Measurements from ENCODE around the gene ARHGAP24. TPM values are rescaled to one million over a fixed set of nuclear protein-coding genes. Genes with fewer than 3 reads are reported as not detected.

The ARHGAP24 gene
- total RNA-seq, 1 donor from 2014 or later = 10.9 TPM

GRCh38 chr4:86032476-86033022 lies 557.6 kb downstream of the ARHGAP24 start:
- H3K36me3 Mint-ChIP-seq = no peaks in the 10 kb centered on the region
- no peaks in the 10 kb centered on the region for H3K9me3 Mint-ChIP-seq
- no peak overlapping the region for H3K27ac Mint-ChIP-seq
- no peak for DNase-seq (ENCODE audit: extremely low spot score, unreplicated experiment)
- TF ChIP-seq, protein P1, sequence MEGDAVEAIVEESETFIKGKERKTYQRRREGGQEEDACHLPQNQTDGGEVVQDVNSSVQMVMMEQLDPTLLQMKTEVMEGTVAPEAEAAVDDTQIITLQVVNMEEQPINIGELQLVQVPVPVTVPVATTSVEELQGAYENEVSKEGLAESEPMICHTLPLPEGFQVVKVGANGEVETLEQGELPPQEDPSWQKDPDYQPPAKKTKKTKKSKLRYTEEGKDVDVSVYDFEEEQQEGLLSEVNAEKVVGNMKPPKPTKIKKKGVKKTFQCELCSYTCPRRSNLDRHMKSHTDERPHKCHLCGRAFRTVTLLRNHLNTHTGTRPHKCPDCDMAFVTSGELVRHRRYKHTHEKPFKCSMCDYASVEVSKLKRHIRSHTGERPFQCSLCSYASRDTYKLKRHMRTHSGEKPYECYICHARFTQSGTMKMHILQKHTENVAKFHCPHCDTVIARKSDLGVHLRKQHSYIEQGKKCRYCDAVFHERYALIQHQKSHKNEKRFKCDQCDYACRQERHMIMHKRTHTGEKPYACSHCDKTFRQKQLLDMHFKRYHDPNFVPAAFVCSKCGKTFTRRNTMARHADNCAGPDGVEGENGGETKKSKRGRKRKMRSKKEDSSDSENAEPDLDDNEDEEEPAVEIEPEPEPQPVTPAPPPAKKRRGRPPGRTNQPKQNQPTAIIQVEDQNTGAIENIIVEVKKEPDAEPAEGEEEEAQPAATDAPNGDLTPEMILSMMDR (conservative IDR thresholded peaks at IDR 0.05) = no peak
- no peaks in the 10 kb centered on the region for H3K27me3 Mint-ChIP-seq
- no peak overlapping the region for H3K4me3 Mint-ChIP-seq
- H3K4me1 Mint-ChIP-seq (ENCODE audit: unreplicated experiment) = peaks cover 14% of the 10 kb centered on the region

- Mint-ChIP-seq H3K9me3 (no peaks in the 10 kb centered on the region), H3K4me3 (no peak overlapping the region), H3K27me3 (no peaks in the 10 kb centered on the region), H3K36me3 (no peaks in the 10 kb centered on the region), H3K4me1 (ENCODE audit: unreplicated experiment) (peaks cover 14% of the 10 kb centered on the region), H3K27ac (no peak overlapping the region)
- no peak for DNase-seq (ENCODE audit: extremely low spot score, unreplicated experiment)
- TF ChIP-seq, protein P1 (conservative IDR thresholded peaks at IDR 0.05) = no peak
Measured at GRCh38 chr4:86033171-86033570, 558.2 kb downstream of the ARHGAP24 start.

GRCh38 chr4:86034616-86035015 lies 559.7 kb downstream of the ARHGAP24 start:
- Mint-ChIP-seq H3K4me3 (no peak overlapping the region), H3K27ac (no peak overlapping the region), H3K27me3 (no peaks in the 10 kb centered on the region), H3K36me3 (no peaks in the 10 kb centered on the region), H3K9me3 (no peaks in the 10 kb centered on the region), H3K4me1 (ENCODE audit: unreplicated experiment) (peaks cover 14% of the 10 kb centered on the region)
- TF ChIP-seq, protein P1 (conservative IDR thresholded peaks at IDR 0.05) = no peak
- no peak for DNase-seq (ENCODE audit: extremely low spot score, unreplicated experiment)

DNA sequence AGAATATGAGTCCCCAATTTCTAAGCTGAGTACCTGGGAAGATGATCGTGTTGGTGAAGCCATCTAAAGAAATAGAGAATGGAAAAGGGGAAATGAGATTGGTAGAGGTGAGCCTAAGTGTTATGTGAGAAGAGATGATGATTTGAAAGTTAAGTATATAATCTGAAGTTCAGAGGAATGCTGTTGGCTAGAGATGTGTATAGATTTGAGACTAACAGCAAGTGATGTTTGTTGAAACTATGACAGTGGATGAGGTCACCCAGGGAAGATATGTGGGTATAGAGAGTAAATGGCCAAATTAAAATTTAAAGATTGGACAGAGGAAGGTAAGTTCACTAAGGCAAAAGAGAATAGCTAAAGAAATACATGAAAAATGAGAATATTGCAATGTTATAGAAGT lies 560.7 kb downstream of the ARHGAP24 start:
- TF ChIP-seq, protein P1 (conservative IDR thresholded peaks at IDR 0.05) = no peak
- H3K36me3 Mint-ChIP-seq = no peaks in the 10 kb centered on the region
- peaks cover 14% of the 10 kb centered on the region for H3K4me1 Mint-ChIP-seq (ENCODE audit: unreplicated experiment)
- no peak overlapping the region for H3K27ac Mint-ChIP-seq
- no peak for DNase-seq (ENCODE audit: extremely low spot score, unreplicated experiment)
- H3K27me3 Mint-ChIP-seq = no peaks in the 10 kb centered on the region
- H3K9me3 Mint-ChIP-seq = no peaks in the 10 kb centered on the region
- no peak overlapping the region for H3K4me3 Mint-ChIP-seq

DNA sequence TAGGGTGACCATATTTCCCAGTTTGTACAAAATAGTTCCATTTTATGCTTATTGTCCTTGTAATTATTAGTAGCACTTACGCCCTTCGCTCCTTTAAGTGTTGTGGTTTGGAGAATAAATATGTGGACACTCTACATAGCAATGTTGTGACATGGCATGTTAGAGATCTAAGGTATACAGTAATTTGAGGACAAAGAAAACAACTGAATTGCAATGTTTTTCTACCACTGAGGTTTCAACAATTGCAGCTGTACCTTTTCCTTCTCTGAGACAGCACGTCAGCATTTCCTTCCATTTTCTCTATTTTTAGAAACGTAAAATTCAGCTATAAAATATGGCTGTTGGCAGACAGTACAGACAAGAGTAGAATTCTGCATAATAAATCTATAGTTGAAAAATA lies 561.8 kb downstream of the ARHGAP24 start:
- Mint-ChIP-seq H3K9me3 (no peaks in the 10 kb centered on the region), H3K36me3 (no peaks in the 10 kb centered on the region), H3K27ac (no peak overlapping the region), H3K27me3 (no peaks in the 10 kb centered on the region), H3K4me3 (no peak overlapping the region), H3K4me1 (ENCODE audit: unreplicated experiment) (peaks cover 14% of the 10 kb centered on the region)
- DNase-seq (ENCODE audit: extremely low spot score, unreplicated experiment) = no peak
- TF ChIP-seq, protein P1 (conservative IDR thresholded peaks at IDR 0.05) = no peak

DNA sequence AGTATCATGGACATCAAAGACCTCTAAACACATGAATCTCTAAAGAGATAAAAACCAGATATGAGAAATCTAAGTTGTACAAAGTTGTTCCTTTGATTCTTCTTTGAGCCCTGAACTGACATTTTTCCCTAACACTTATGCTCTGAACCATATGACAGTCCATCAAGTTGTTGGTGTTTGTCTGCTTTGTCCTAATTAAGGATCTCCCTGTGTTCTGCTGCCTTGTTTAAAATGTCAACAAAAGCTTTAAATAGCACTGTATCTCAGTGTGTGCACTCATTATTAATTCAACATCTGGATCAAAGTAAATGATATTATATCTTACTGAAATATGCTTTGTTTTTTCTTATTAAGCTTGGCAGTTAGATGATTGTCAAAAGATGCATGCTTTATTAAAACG lies 563.1 kb downstream of the ARHGAP24 start:
- Mint-ChIP-seq H3K4me3 (no peak overlapping the region), H3K27ac (no peak overlapping the region), H3K27me3 (no peaks in the 10 kb centered on the region), H3K4me1 (ENCODE audit: unreplicated experiment) (peaks cover 13% of the 10 kb centered on the region), H3K9me3 (no peaks in the 10 kb centered on the region), H3K36me3 (no peaks in the 10 kb centered on the region)
- DNase-seq (ENCODE audit: extremely low spot score, unreplicated experiment) = no peak
- TF ChIP-seq, protein P1 (conservative IDR thresholded peaks at IDR 0.05) = no peak

All from type B pancreatic cell (in vitro differentiated cells).